Heart left ventricle (tissue), 16 donors: ENCODE results near the gene FNDC4. TPM values are rescaled to one million over a fixed set of nuclear protein-coding genes. Genes with fewer than 3 reads are reported as not detected.

ENCODE experiments used
- ATAC-seq, 4 donors: fragments of 200-7000 bp; cut with Tn5 transposase; one replicate each; pipeline ENCODE4 v1.9.1; 2020 to 2022; ENCODE audit warnings: moderate library complexity in 4 of 4, mild to moderate bottlenecking in 3 of 4, moderate number of reproducible peaks in 1 of 4
- DNase-seq, 5 donors: peaks; one replicate each; pipeline ENCODE4 v3.0.0-alpha.2; 2020
- H3K27ac ChIP-seq, 12 donors: fragments of 200-600 bp; sonication (generic) in 4 of 12; one replicate each; pipeline versions ENCODE4 v1.5.0 to v1.8.0; 2016 to 2022; ENCODE audit warnings: mild to moderate bottlenecking in 2 of 12
- H3K27me3 ChIP-seq, 9 donors: fragments of 200-600 bp; sonication (generic) in 2 of 9; one replicate each; pipeline versions ENCODE4 v1.5.1 to v1.8.0; 2016 to 2022; ENCODE audit warnings: mild to moderate bottlenecking in 3 of 9
- H3K36me3 ChIP-seq, 9 donors: fragments of 200-600 bp; sonication (generic) in 2 of 9; one replicate each; pipeline versions ENCODE4 v1.5.0 to v1.8.0; 2018 to 2022; ENCODE audit warnings: mild to moderate bottlenecking in 2 of 9
- H3K4me1 ChIP-seq, 12 donors: fragments of 200-600 bp; sonication (generic) in 4 of 12; one replicate each; pipeline versions ENCODE4 v1.5.0 to v1.8.0; 2016 to 2022; ENCODE audit warnings: mild to moderate bottlenecking in 3 of 12
- H3K4me3 ChIP-seq, 12 donors: fragments of 200-600 bp; sonication (generic) in 4 of 12; one replicate each; pipeline versions ENCODE4 v1.5.0 to v1.8.0; 2017 to 2022; ENCODE audit warnings: mild to moderate bottlenecking in 9 of 12, moderate library complexity in 4 of 12
- H3K9me3 ChIP-seq, 12 donors: fragments of 200-600 bp; sonication (generic) in 4 of 12; one replicate each; pipeline versions ENCODE4 v1.5.0 to v1.8.0; 2016 to 2022; ENCODE audit warnings: mild to moderate bottlenecking in 1 of 12
- POLR2A ChIP-seq, 2 donors: fragments of 450-650 bp; IDR thresholded peaks; one replicate each; pipeline ENCODE4 v1.6.1; 2017; ENCODE audit warnings: antibody characterized with exemption in 2 of 2, mild to moderate bottlenecking in 2 of 2, moderate library complexity in 2 of 2
- WGBS, 4 donors: extraction: QIAGEN DNeasy Blood & Tissue Kit in 2 of 4; methylation state at CpG; one replicate each; pipeline versions ENCODE4 v1.1.5 to v1.1.7; 2013 to 2018; 5-methylcytosine and 5-hydroxymethylcytosine counted together
- intact Hi-C, 10 donors: fragments of 100-400 bp; cut with DNase I; formaldehyde crosslinking; loops; one replicate each; pipeline versions ENCODE4 v1.11.1 to v1.14.2; 2022
- polyA plus RNA-seq, 2 donors: library from polyadenylated mRNA; stranded (reverse); fragments of 200-250 nt; gene quantifications; one replicate each; pipeline ENCODE4 v1.2.3, GENCODE V29; 2013
- total RNA-seq, 9 donors: library from RNA; depleted of rRNA in 2 of 9; stranded (reverse); fragments of >200 nt in 2 of 9; fragmentation: NEBNext Ultra II Directional in 3 of 9; extraction: Animal tissue kit (Norgen Biotek cat#: 25700) in 3 of 9; gene quantifications; one replicate each; pipeline versions ENCODE4 v1.1.0 to v1.2.4, GENCODE V29; 2016 to 2023
- TF ChIP-seq, protein P1 (sequence below), 12 donors: fragments of 200-600 bp; sonication (generic) in 4 of 12; IDR thresholded peaks; one replicate each; pipeline versions ENCODE4 v1.5.0 to v1.8.0; 2018 to 2022; ENCODE audit warnings: antibody characterized with exemption in 12 of 12, mild to moderate bottlenecking in 5 of 12
- donor health status: ischemic (EF 13 %, LVEDD 7.1; RV severe dilation, severe dysfunction).
- donor health status: healthy with polysubstance abuse.
- donor health status: DM: no; HTN: yes; CAD: no.
- donor health status: DM: no; HTN: no; CAD: no.
- donor health status: ischemic (EF 25% LVEDD 6.9; RV normal size, moderate dysfunction).
- donor health status: ischemic (EF 25% LVEDD 5.7; RV mildly dilated, moderate dysfunction).
- donor health status: healthy.
- donor health status: DM: yes; HTN: yes; CAD: no.
- donor health status: ischemic (EF 35%, LVEDD 5.7; RV mildly dilated, moderate dysfunction).
- donor health status: nonischemic (EF 11% LVEDD 7.7; RV severe dilation, severe dysfunction).
- donor health status: DM: yes; HTN: yes; CAD: no.
- donor health status: PGD.
- donor health status: ischemic (EF 29% LVEDD 5.4; RV normal size, mild dysfunction).
- donor health status: nonischemic (EF 23%, LVEDD 6.1; RV moderate dilation, normal function).

FNDC4 gene
- total and polyA plus RNA-seq, 11 donors = 1.0 to 10.5 (median 3.1) TPM

DNA sequence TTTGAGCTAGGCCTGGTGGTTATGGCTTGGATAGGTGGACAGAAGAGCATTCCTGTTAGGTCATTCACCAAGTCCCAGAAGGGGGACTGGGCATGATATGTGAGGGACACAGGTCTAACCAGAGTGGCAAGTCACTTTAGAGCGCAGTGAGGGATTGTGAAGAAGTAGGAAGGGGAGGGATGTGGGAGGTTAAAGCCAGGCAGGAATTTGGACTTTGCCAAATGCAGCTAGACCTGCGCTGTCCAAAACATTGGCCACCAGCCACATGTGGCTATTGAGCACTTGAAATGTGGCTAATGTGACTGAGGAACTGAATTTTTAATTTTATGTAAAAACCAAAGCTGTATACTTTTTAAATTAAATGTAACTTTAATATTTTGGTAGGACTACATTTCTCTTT lies 25.3 kb upstream of the FNDC4 start:
- no peak for TF ChIP-seq POLR2A (IDR thresholded peaks at IDR 0.05)
- TF ChIP-seq, protein P1, sequence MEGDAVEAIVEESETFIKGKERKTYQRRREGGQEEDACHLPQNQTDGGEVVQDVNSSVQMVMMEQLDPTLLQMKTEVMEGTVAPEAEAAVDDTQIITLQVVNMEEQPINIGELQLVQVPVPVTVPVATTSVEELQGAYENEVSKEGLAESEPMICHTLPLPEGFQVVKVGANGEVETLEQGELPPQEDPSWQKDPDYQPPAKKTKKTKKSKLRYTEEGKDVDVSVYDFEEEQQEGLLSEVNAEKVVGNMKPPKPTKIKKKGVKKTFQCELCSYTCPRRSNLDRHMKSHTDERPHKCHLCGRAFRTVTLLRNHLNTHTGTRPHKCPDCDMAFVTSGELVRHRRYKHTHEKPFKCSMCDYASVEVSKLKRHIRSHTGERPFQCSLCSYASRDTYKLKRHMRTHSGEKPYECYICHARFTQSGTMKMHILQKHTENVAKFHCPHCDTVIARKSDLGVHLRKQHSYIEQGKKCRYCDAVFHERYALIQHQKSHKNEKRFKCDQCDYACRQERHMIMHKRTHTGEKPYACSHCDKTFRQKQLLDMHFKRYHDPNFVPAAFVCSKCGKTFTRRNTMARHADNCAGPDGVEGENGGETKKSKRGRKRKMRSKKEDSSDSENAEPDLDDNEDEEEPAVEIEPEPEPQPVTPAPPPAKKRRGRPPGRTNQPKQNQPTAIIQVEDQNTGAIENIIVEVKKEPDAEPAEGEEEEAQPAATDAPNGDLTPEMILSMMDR (IDR thresholded peaks at IDR 0.05) = no peak
- 88 to 93% (median 90%) methylated on average over 2 of the region's 2 CpGs for WGBS, 4 donors
- H3K27me3 ChIP-seq = peaks cover 0 to 25% (median 0%) of the 10 kb centered on the region in 9 donors
- H3K4me3 ChIP-seq = no peak overlapping the region
- no peaks in the 10 kb centered on the region for H3K4me1 ChIP-seq
- H3K27ac ChIP-seq = no peak overlapping the region
- no peaks in the 10 kb centered on the region for H3K9me3 ChIP-seq
- intact Hi-C loops = no loop called here
- DNase-seq = no peak
- H3K36me3 ChIP-seq = no peaks in the 10 kb centered on the region
- ATAC-seq = no peak

DNA sequence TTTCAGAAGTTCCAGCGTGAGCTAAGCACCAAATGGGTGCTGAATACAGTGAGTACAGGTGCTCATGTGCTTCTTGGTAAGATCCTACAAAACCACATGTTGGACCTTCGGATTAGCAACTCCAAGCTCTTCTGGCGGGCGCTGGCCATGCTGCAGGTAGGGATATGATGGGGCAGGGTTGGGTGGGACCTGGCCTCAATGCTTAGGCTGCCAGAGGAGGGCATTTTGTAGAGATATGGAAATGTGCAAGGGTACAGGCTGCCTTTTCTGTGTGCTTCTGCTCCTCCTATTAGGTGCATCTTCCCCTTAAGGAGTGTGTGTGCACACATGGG lies 23.7 kb upstream of the FNDC4 start:
- no peak for TF ChIP-seq POLR2A (IDR thresholded peaks at IDR 0.05)
- H3K9me3 ChIP-seq = no peaks in the 10 kb centered on the region
- ATAC-seq = no peak
- no peak overlapping the region for H3K4me3 ChIP-seq
- 80 to 90% (median 81%) methylated on average over 4 of the region's 4 CpGs for WGBS, 4 donors
- H3K4me1 ChIP-seq = no peaks in the 10 kb centered on the region
- intact Hi-C loops = no loop called here
- DNase-seq = no peak
- peaks cover 0 to 33% (median 0%) of the 10 kb centered on the region in 9 donors for H3K27me3 ChIP-seq
- no peak overlapping the region for H3K27ac ChIP-seq
- H3K36me3 ChIP-seq = no peaks in the 10 kb centered on the region

DNA sequence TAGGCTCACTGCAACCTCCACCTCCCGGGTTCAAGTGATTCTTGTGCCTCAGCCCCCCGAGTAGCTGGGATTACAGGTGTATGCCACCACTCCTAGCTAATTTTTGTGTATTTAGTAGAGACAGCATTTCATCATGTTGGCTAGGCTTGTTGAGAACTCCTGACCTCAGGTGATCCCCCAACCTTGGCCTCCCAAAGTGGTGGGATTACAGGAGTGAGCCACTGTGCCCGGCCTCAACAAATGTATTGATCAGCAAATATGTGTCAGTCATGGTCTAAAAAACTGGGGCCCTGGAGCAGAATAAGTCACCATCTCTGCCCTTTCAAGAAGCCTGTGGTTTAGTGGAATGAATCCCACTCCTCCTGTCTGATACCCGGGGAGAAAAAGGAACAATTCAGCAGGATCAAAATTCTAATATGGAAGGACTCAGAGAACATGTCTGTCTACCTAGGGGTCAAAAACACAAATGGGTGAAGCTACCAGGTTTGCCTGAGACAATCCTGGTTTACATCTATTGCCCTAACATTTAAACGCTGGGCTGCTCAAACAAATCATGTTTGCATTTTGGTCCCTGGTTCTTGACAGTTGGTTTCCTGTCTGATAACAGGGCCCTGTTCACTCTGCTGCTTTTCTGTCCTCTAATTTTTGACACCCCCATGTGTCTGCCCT lies 23.2 kb upstream of the FNDC4 start:
- Histone ChIP-seq H3K4me3 (no peak overlapping the region), H3K27ac (no peak overlapping the region), H3K36me3 (no peaks in the 10 kb centered on the region), H3K27me3 (peaks cover 0 to 32% (median 0%) of the 10 kb centered on the region in 9 donors), H3K4me1 (no peaks in the 10 kb centered on the region), H3K9me3 (no peaks in the 10 kb centered on the region)
- TF ChIP-seq POLR2A (IDR thresholded peaks at IDR 0.05) = no peak
- TF ChIP-seq, protein P1 (IDR thresholded peaks at IDR 0.05) = no peak
- 73 to 83% (median 77%) methylated on average over 5 of the region's 5 CpGs for WGBS, 4 donors
- no peak for DNase-seq
- intact Hi-C loops = no loop called here
- ATAC-seq = no peak

DNA sequence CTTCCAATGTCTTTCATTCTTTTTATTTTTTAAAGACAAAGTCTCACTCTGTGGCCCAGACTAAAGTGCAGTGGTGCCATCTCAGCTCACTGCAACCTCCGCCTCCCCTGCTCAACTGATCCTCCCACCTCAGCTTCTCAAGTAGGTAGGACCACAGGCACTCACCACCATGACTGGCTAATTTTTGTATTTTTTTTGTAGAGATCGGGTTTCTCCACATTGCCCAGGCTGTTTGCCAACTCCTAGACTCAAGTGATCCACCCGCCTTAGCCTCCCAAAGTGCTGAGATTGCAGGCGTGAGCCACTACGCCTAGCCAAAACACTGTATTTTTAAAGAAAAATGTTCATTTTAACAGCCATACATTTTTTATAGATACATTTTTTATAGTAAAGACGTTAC lies 14.3 kb upstream of the FNDC4 start:
- no peak for ATAC-seq
- Histone ChIP-seq H3K36me3 (no peaks in the 10 kb centered on the region), H3K27ac (no peak overlapping the region), H3K4me1 (no peaks in the 10 kb centered on the region), H3K27me3 (peaks cover 0 to 5% (median 0%) of the 10 kb centered on the region in 9 donors), H3K4me3 (no peak overlapping the region), H3K9me3 (no peaks in the 10 kb centered on the region)
- WGBS, 4 donors = 58 to 63% (median 60%) methylated on average over 6 of the region's 6 CpGs
- DNase-seq = no peak
- no peak for TF ChIP-seq POLR2A (IDR thresholded peaks at IDR 0.05)
- intact Hi-C loops = loop anchor here in 1 of 10 donors (10.0 kb wide), 1 partner anchor 55 kb away; no protein-coding TSS in a partner anchor

DNA sequence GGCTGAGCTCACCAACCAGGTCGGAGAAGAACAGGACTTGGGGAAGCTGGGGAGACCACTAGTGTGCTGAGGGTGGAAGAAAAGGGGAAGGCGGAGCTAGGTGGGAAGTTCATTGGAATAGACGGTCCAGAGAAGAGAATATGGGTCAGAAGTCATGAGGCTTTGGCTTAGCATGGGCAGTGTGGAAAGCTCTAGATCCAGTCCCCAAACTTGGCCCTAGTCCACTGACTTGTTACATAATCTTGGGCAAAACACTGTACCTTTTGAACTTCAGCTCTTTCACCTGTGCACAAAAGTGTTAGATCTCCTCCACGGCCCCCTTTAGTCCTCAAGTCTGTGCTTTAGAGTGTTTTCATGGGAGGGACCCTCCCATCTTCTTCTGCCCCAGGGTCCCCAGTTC lies 12.3 kb upstream of the FNDC4 start:
- WGBS, 4 donors = 68 to 72% (median 69%) methylated on average over 4 of the region's 4 CpGs
- H3K36me3 ChIP-seq = no peaks in the 10 kb centered on the region
- no peaks in the 10 kb centered on the region for H3K4me1 ChIP-seq
- H3K27me3 ChIP-seq = no peaks in the 10 kb centered on the region
- no peak for TF ChIP-seq POLR2A (IDR thresholded peaks at IDR 0.05)
- TF ChIP-seq, protein P1 (IDR thresholded peaks at IDR 0.05) = no peak
- no peak overlapping the region for H3K27ac ChIP-seq
- intact Hi-C loops = loop anchor here in 1 of 10 donors (10.0 kb wide), 1 partner anchor 58 kb away; no protein-coding TSS in a partner anchor
- DNase-seq (no peak), ATAC-seq (no peak)
- no peaks in the 10 kb centered on the region for H3K9me3 ChIP-seq
- H3K4me3 ChIP-seq = no peak overlapping the region
